Measurements from ENCODE around the gene ZNF747.
"Not testable (repeated sequence)": the region's sequence is repeated elsewhere in the genome, so short reads cannot be mapped to it uniquely, and the experiment has no call there.

The ZNF747 gene

DNA sequence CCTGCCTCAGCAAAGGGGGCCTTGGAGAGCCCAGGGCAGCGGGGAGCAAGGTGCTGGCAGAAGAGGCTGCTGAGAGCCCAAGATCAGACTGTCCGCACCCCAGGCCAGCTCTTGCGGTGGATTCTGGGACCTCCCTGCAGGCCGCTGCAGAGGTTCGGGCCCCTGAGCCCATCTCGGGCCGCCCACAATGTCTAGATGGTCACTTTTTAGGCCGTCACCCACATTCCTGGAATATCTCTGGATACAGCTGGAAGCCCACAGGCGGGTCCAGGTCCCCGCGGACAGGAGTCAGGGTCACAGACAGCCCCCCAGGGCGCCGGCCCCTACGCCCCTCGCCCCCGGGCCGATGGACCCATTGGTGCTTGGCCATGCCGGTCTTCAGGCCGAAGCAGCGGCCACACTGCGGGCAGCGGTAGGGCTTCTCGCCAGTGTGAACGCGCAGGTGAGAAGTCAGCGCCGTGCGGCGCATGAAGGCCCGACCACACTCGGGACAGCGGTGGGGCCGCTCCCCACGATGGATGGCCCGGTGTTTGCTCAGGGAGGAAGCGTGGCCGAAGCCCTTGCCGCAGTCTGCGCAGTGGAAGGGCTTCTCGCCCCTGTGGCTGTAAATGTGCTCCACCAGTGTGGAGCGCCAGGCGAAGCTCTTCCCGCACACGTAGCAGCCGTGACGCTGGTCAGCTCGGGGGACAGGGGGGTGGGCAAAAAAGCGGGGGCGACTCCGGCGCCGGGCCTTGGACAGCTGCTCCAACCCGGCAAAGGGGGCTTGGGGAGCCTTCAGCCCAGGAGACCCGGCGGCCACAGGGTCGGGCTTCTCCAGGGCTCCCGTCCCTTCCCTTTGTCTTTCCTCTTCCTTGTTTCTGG, 2.1 kb downstream of the ZNF747 start:
- no peak for DNase-seq

- no peak for DNase-seq
Measured at GRCh38 chr16:30530163-30531037, 4.3 kb downstream of the ZNF747 start.

GRCh38 chr16:30528799-30529457, 5.7 kb downstream of the ZNF747 start:
- DNase-seq: no peak

DNA sequence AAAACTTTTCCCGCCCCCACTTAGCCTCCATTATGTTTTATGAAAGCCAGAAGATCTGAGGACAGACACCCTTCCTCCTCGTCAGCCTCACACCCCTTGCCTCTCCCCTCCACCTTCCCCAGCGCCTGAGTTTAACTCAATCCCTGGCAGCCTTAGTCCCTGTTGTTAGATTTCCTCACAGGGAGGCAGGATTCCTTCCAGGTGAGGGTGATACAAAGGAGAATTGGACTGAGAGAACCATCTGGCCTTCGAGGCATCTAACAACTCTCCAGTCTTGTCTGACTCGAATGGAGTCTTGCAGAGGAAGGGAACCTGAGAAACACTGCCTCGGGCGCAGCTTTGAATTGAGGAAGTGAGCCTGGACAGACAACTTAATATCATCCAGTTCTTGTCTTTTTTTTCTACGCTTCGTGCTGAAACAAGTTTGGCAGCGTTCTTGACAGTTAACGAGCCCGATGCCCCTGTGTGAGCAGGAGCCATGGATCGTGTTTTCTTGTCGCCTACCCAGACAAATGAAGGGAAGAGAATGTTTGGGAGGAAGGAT, 7.0 kb downstream of the ZNF747 start:
- no peak for DNase-seq

DNA sequence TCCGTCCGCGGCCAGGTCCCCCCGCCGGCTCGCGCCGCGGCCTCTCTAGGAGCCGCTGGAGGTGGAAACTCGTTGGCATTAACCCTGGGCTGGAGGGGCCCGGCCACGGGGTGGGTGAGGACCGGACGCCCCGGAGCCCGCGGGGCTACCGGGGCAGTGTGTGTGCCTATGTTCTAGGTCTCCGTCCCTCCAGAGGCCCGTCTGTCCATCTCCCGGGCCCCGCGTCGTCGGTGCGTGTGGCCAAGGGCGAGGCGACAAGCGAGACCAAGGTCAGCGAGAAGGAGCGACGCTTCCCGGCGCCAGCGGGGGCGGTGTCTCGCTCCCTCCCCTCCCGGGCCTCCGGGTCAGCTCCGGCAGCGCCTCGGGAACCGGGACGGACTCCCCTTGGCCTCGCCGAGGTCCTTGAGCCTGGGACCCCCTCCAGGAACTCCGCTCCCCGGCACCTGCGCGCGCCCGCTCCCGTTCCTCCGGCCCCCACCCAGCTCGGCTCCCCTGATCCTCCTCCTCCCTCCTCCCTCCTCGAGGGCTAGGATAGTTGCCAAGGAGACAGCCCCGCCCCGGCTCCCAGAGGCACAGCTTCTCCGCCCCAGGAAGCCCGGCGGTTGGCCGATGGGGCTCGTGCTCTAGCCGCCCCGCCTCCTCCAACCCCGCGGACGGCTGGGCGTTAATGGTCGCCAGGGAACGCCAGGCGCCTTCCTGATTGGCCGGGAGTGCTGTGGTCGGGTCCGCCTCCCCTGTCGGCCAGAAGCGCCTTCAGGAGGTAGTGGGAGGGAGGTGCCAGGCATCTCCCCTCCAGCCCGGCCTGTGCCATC, 7.6 kb downstream of the ZNF747 start:
- peak; percentile 96 for DNase-seq

DNA sequence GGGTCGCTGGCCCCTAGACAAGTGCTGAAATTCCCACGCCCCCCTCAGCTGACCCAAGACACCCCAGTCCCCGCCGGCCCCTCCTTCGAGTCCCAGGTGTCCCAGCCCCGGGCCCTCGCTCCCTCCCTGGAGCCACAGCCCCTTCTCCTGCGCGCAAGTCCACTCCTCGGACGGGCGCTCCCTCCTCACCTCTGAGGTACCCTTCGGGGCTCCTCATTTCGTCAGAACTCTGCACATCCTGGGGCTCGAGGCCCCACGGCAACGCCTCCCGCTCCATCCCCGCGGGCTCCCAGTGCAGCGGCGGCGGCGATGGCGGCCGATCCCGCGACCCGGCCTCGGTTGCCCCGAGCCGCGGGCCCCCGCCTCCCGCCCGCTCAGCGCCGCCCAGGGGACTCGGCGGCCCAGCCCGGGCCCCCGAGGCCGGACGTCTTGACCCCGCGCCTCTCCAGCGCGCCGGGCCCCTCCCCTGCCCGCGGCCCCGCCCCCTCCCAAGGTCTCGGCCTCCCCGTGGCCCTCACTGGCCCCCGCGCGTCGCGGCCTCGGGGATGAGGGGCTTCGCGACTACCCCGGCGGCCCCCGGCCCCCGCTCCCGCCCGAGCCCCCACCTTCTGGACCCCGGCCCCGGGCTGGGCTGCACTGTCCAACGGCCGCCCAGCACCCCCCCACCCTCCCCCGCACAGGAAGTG, 8.4 kb downstream of the ZNF747 start, which contains the start of gene ZNF768:
ZNF768 (minus strand) TSS at position 430 of the 686 bp plus-strand sequence; CDS start at position 277, 153 bp downstream.
- DNase-seq: no peak

- DNase-seq: no peak
Measured at GRCh38 chr16:30525844-30526136, 8.9 kb downstream of the ZNF747 start.

- DNase-seq: no peak
Measured at GRCh38 chr16:30524575-30525568, 9.8 kb downstream of the ZNF747 start.

DNA sequence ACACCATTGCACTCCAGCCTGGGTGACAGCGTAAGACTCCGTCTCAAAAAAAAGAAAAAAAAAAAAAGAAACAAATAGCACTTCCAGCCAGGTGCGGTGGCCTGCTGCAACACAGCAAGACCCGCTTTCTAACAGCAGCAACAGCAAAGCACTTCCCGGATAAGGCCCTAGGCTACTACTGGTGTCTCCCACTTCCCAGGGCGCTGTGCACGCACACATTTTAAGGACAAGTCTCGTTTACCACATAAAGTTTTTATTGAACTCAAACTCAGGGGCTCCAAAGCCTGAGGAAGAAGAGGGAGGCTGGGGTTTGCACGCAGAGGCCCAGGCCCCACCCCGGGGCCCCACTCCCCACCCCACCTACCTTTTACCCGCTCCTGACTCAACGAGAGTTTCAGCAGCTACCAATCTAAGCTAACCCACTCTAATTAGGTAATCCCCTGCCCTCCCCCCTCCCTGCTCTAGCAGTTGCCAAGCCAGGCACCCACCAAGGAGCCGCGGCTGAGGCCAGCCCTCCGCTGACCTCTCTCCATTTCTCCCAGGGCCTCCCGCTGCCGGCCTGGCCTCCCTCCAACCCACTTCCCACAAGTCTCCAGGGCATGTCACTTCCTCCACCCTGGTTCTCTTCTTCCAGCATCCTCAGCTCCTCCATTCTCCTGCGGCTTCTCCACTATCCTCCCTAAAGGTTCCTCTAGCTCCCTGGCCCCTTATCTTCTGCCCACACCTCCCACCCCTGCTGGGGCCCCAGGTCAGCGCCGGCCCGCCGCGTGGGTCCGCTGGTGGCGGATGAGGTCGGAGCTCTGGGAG, 10.7 kb downstream of the ZNF747 start:
- DNase-seq: no peak

DNA sequence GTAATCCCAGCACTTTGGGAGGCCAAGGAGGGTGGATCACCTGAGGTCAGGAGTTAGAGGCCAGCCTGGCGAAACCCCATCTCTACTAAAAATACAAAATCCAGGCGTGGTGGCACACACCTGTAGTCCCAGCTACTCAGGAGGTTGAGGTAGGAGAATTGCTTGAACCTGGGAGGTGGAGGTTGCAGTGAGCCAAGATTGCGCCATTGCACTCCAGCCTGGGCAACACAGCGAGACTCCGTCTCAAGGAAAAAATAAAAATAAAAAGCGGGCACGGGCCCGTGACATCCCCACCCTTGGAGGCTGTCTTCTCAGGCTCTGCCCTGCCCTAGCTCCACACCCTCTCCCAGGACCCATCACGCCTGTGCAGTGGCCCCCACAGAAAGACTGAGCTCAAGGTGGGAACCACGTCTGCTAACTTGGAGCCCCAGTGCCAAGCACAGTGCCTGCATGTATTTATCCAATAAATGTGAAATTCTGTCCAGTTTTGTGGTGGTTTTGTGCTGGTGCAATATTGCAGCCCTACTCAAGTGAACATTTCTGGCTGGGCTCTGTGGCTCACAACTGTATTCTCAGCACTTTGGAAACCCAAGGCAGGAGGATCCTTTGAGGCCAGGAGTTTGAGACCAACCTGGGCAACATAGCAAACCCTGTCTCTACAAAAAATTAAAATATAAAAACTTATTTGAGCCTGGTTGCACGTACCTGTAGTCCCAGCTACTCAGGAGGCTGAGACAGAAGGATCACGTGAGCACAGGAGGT, 11.8 kb downstream of the ZNF747 start:
- not testable (repeated sequence) for DNase-seq

GRCh38 chr16:30521873-30522641, 12.6 kb downstream of the ZNF747 start:
- no peak for DNase-seq

DNA sequence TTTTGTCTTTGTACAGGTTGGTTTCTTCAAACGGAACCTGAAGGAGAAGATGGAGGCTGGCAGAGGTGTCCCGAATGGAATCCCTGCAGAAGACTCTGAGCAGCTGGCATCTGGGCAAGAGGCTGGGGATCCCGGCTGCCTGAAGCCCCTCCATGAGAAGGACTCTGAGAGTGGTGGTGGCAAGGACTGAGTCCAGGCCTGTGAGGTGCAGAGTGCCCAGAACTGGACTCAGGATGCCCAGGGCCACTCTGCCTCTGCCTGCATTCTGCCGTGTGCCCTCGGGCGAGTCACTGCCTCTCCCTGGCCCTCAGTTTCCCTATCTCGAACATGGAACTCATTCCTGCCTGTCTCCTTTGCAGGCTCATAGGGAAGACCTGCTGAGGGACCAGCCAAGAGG, 13.2 kb downstream of the ZNF747 start:
- no peak for DNase-seq

DNA sequence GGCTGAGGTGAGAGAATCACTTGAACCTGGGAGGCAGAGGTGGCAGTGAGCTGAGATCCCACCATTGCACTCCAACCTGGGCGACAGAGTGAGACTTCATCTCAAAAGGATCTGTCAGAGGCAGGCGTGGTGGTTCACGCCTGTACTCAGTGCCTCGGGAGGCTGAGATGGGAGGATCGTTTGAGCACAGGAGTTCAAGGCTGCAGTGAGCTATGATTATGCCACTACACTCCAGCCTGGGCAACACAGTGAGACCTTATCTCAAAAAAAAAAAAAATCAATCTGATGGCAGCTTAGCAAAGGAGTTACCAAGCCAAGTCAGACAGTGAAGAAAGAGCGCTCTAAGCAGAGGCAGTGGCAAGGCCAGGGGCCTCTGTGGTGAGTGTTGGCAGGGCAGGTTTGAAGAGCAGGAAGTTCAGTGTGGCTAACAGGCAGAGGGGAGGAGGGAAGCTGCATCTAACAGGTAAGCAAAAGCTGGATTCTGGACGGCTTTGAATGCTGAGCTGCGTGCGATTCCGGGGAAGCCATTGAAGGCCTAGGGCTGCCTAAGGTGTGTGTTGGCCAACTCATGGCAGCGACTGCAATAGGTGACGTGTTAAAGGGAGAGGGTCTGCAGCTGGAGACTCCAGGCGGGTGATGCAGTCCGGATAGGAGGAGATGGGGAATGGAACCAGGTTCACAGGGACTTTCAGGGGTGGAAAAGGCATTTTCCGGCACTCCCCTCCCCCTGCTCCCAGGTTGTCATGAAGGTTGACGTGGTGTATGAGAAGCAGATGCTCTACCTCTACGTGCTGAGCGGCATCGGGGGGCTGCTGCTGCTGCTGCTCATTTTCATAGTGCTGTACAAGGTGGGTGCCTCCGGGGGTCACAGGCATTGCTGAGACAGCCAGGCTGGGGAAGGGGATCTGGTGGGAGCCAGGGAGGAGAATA, 15.3 kb downstream of the ZNF747 start:
- DNase-seq: no peak

- no peak for DNase-seq
Measured at GRCh38 chr16:30518552-30518951, 16.1 kb downstream of the ZNF747 start.

DNA sequence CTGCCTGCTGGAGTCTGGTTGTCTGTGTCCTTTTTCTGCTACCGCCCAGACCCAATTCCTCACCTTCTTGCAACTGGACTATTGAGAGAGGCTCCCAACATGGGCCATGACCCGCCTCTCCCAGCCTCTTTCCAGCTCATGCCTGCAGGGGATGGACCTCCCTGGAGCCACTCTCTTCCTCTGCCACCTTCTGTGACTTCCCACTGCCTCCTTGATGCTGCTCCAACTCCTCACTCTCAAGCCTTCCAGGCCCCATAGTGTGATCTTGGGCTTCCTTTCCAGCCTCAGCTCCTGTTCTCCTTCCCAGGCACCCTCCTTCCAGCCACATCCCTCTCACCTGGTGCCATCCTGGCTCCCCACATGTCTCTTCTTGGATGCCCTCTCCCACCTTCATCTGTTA, 19.4 kb downstream of the ZNF747 start:
- no peak for DNase-seq

DNA sequence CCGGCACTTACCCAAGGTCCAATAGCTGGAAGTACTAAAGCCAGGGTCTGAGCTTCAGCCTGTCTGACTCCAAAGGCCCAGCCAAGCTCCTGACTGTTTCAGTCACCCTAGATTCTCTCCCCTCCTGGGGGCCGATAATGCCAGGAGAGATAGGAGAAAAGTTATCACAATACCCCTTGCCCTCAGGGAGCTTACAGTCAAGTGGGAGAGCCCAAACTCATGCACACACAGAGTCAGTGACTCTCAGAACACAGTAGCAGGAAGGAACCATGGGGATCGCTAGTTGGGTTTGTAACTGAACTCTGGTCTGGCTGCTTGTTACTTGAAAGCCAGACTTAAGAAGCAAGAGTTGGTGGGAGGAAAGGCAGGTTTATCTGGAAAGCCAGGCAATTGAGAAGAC, 23.1 kb downstream of the ZNF747 start:
- DNase-seq: no peak
